Motor neuron (in vitro differentiated cells): Measurements from ENCODE around the gene CCDC85C. TPM values are rescaled to one million over a fixed set of nuclear protein-coding genes. Genes with fewer than 3 reads are reported as not detected.
"Not testable (repeated sequence)": the region's sequence is repeated elsewhere in the genome, so short reads cannot be mapped to it uniquely, and the experiment has no call there.

ENCODE experiments used
- ATAC-seq, 8 experiments: fragments of 200-7000 bp; cut with Tn5 transposase; replicated peaks in 6 of 8; 2 replicates each; pipeline ENCODE4 v1.8.0; 2021; ENCODE audit warnings: mild to moderate bottlenecking in 8 of 8, moderate library complexity in 8 of 8
- H3K27ac ChIP-seq, 2 donors: fragments of 250-450 bp; sonication (Bioruptor Pico); 2 replicates each; pipeline ENCODE4 v1.9.0; 2021; ENCODE audit warnings: antibody characterized with exemption in 2 of 2, mild to moderate bottlenecking in 2 of 2, moderate library complexity in 1 of 2
- H3K4me1 ChIP-seq, 2 donors: fragments of 250-450 bp; sonication (Bioruptor Pico); replicated peaks in 1 of 2; 2 replicates each; pipeline ENCODE4 v1.6.1; 2021; ENCODE audit warnings: antibody characterized with exemption in 2 of 2, mild to moderate bottlenecking in 2 of 2, moderate library complexity in 1 of 2
- H3K4me3 ChIP-seq, 5 donors: fragments of 250-450 bp; sonication (Bioruptor Pico); 2 replicates each; pipeline ENCODE4 v1.9.0; 2021; ENCODE audit warnings: antibody characterized with exemption in 5 of 5, mild to moderate bottlenecking in 5 of 5, moderate library complexity in 4 of 5
- WGBS, 10 experiments: fragments of 450-650 bp; shearing (Covaris generic); methylation state at CpG; one replicate each; pipeline ENCODE4 v1.0.0; 2022; 5-methylcytosine and 5-hydroxymethylcytosine counted together
- in situ Hi-C, 9 experiments: fragments of 400-800 bp; cut with MboI; loops; one replicate each; pipeline ENCODE4 v1.15.0; 2021; ENCODE audit warnings: low sequenced_read_pairs in 9 of 9, low pct_unique_long_range_greater_than_20kb in 2 of 9; ENCODE audit not compliant: unreplicated experiment in 9 of 9
- total RNA-seq, 8 experiments: library from RNA; unstranded; fragments of 300-600 nt; gene quantifications; 2 replicates each; pipeline versions ENCODE4 v1.2.3 to v1.2.4, GENCODE V29; 2022

The CCDC85C gene
- total RNA-seq, 8 experiments from 2014 or later, result 2.0 to 62.2 (median 18.8) TPM

- 73 to 100% (median 100%) methylated on average over 1 to 6 of the region's 6 CpGs; no CpG with 5 or more reads in 5 of the 10 experiments for WGBS, 10 experiments
- in situ Hi-C loops, result loop anchor here in 4 of 9 experiments (25.0 kb wide), 2 partner anchors 106 to 131 kb away; no protein-coding TSS in a partner anchor
- Histone ChIP-seq H3K4me3 (no peak overlapping the region), H3K4me1 (peaks cover 3 to 12% of the 10 kb centered on the region in 2 donors), H3K27ac (no peak overlapping the region)
- no peak for ATAC-seq
Observed at GRCh38 chr14:99643343-99643742, 39.3 kb upstream of the CCDC85C start.

- not testable (repeated sequence) for H3K27ac ChIP-seq, H3K4me1 ChIP-seq, H3K4me3 ChIP-seq
- WGBS, 10 experiments, result 63 to 100% (median 86%) methylated on average over 1 to 4 of the region's 5 CpGs; no CpG with 5 or more reads in 1 of the 10 experiments
- in situ Hi-C loops, result loop anchor here in 4 of 9 experiments (25.0 kb wide), 2 partner anchors 105 to 130 kb away; no protein-coding TSS in a partner anchor
- peak in 1 of 8 experiments; percentile 36 for ATAC-seq
Observed at GRCh38 chr14:99642771-99643170, 38.8 kb upstream of the CCDC85C start.

DNA sequence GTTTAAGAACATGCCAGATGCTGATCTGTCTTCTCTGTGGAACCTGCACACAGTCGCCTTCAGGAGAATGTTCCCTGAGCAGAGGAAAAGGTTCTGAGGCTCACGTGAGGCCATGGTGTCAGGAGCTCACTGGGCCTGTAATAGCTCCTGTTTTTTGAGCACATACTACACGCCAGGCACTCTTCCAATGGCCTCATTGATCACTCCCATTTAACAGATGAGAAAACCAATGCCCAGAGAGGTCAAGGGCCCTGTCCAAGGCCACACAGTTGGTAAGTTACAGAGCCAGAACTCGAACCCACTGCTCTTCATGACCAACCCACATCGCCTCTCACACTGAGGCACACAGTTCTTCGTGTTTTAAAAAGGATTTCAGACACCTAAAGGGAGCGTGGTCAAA, 33.6 kb upstream of the CCDC85C start:
- H3K4me1 ChIP-seq, result peaks cover 3 to 11% of the 10 kb centered on the region in 2 donors
- H3K27ac ChIP-seq, result no peak overlapping the region
- H3K4me3 ChIP-seq, result no peak overlapping the region
- ATAC-seq, result no peak
- 44 to 96% (median 73%) methylated on average over 1 to 6 of the region's 7 CpGs; no CpG with 5 or more reads in 2 of the 10 experiments for WGBS, 10 experiments
- in situ Hi-C loops, result loop anchor here in 7 of 9 experiments (10.0 to 25.0 kb wide), 4 partner anchors 100 to 125 kb away; no protein-coding TSS in a partner anchor

DNA sequence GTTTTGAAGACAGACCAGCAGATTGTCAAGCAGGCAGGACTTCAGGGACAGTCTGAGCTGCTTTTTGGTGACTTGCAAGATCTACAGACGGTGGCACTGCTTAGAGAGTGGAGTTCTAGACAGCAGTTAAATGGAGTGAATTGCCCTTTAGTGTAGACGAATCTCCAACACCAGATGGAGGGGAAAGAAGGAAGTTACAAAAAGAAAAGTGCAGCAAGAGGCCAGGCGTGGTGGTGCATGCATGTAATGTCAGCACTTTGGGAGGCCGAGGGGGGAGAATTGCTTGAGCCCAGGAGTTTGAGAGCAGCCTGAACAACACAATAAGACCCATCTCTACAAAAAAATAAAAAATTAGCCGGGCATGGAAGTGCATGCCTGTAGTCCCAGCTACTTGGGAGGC, 32.5 kb upstream of the CCDC85C start:
- Histone ChIP-seq H3K27ac (no peak overlapping the region), H3K4me3 (no peak overlapping the region), H3K4me1 (peaks cover 3 to 11% of the 10 kb centered on the region in 2 donors)
- in situ Hi-C loops, result loop anchor here in 7 of 9 experiments (10.0 to 25.0 kb wide), 4 partner anchors 99 to 124 kb away; no protein-coding TSS in a partner anchor
- no peak for ATAC-seq
- WGBS, 10 experiments, result 42 to 83% (median 62%) methylated on average over 1 to 5 of the region's 5 CpGs; no CpG with 5 or more reads in 1 of the 10 experiments

DNA sequence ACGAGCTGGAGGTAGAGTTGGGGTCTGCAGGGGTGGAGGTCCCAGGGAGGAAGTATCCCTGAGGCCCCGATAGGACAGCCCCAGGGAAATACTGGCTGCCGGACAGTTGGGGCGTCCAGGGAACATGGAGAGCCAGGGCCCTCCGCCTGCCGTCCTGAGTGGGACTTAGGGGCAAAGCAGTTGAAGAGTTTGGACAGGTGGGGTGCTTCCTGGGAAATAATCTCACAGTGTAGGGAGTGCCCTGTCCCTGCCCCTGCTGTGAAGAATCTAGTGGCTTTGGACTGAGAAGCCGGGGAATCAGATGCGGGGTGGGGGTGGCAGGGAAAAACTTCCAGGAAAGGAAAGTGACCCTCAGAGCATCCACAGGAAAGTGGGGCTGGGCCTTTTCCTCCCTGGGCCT, 31.1 kb upstream of the CCDC85C start:
- peaks cover 3 to 11% of the 10 kb centered on the region in 2 donors for H3K4me1 ChIP-seq
- no peak overlapping the region for H3K27ac ChIP-seq
- ATAC-seq, result no peak
- no peak overlapping the region for H3K4me3 ChIP-seq
- 100% methylated on average over 1 of the region's 8 CpGs; no CpG with 5 or more reads in 8 of the 10 experiments for WGBS, 10 experiments
- in situ Hi-C loops, result loop anchor here in 7 of 9 experiments (10.0 to 25.0 kb wide), 4 partner anchors 98 to 123 kb away; no protein-coding TSS in a partner anchor

DNA sequence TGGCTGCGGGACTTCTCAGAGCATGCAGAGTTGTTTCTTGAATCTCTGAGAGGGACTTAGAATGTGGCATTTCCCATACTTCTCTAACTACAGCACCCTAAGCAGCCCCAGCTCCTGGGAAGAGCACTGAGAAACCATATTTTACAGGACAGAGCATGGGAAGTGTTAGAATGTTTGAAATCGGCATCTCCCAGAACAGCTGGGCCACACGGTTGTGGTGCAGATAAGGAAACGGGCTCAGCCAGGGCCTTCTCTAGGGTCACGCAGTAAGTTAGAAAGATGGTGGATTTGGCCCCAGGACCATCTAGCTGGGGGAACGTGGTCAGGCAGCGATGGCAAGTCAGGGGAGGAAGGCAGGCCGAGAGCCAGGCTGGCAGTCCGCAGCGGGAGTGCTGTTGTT, 30.4 kb upstream of the CCDC85C start:
- H3K4me1 ChIP-seq, result peaks cover 5 to 11% of the 10 kb centered on the region in 2 donors
- H3K27ac ChIP-seq, result no peak overlapping the region
- no peak overlapping the region for H3K4me3 ChIP-seq
- 47 to 100% (median 75%) methylated on average over 1 to 7 of the region's 10 CpGs; no CpG with 5 or more reads in 3 of the 10 experiments for WGBS, 10 experiments
- in situ Hi-C loops, result loop anchor here in 7 of 9 experiments (10.0 to 25.0 kb wide), 4 partner anchors 97 to 122 kb away; no protein-coding TSS in a partner anchor
- no peak for ATAC-seq

DNA sequence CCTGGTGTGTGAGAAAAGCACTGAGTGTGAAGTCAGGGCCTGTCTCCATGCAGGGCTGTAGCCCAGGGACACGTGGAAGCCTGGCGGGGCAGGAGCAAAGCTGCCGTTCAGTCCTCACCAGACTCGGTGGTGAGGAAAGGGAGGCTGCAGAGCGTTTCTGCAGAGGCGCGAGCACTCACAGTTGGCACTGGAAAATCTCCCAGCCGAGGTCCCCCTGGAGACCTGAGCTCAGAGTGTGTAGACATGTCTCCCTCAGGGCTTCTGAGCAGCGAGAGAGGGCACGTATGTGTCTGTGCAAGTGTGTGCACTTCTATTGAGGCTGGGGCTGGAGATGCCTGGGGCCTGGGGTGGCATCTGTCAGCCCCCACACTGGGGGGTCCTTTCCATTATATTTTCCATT, 29.9 kb upstream of the CCDC85C start:
- no peak overlapping the region for H3K4me3 ChIP-seq
- no peak overlapping the region for H3K27ac ChIP-seq
- WGBS, 10 experiments, result 53 to 90% (median 73%) methylated on average over 2 to 5 of the region's 10 CpGs; no CpG with 5 or more reads in 6 of the 10 experiments
- H3K4me1 ChIP-seq, result peaks cover 5 to 14% of the 10 kb centered on the region in 2 donors
- in situ Hi-C loops, result loop anchor here in 7 of 9 experiments (10.0 to 25.0 kb wide), 4 partner anchors 97 to 122 kb away; no protein-coding TSS in a partner anchor
- ATAC-seq, result peak in 3 of 8 experiments; percentile 12 to 51 (median 14)

GRCh38 chr14:99633141-99633540, 29.1 kb upstream of the CCDC85C start:
- H3K4me1 ChIP-seq, result peaks cover 5 to 15% of the 10 kb centered on the region in 2 donors
- H3K4me3 ChIP-seq, result no peak overlapping the region
- no peak for ATAC-seq
- H3K27ac ChIP-seq, result no peak overlapping the region
- 60 to 100% methylated on average over 1 of the region's 3 CpGs; no CpG with 5 or more reads in 8 of the 10 experiments for WGBS, 10 experiments
- in situ Hi-C loops, result loop anchor here in 7 of 9 experiments (10.0 to 25.0 kb wide), 4 partner anchors 96 to 121 kb away; no protein-coding TSS in a partner anchor

GRCh38 chr14:99632410-99633035, 28.5 kb upstream of the CCDC85C start:
- 26 to 96% (median 83%) methylated on average over 1 to 6 of the region's 9 CpGs; no CpG with 5 or more reads in 3 of the 10 experiments for WGBS, 10 experiments
- in situ Hi-C loops, result loop anchor here in 7 of 9 experiments (10.0 to 25.0 kb wide), 4 partner anchors 95 to 120 kb away; no protein-coding TSS in a partner anchor
- H3K4me1 ChIP-seq, result peaks cover 10 to 17% of the 10 kb centered on the region in 2 donors
- ATAC-seq, result peak in 2 of 8 experiments; percentile 7 to 46
- H3K27ac ChIP-seq, result no peak overlapping the region
- H3K4me3 ChIP-seq, result no peak overlapping the region

DNA sequence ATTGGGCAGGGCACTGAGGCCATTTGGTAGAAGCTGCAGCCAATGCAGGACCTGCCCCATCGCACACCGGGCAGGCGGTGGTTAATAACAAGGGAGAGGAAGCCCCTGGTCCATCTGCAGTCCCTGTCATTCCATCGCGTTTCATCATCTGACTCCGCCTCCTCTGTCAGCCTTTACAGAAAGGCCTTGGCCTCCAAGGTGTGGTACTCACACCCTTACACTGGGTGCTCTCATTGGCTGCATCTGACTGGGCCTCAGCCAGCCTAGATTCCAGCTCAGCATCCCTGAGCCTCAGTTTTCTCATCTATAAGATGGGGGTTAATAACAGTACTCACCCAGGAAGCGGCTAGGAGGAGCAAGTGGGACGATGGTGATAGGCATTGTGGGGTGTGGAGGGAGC, 26.2 kb upstream of the CCDC85C start:
- 78 to 100% (median 80%) methylated on average over 1 to 4 of the region's 8 CpGs; no CpG with 5 or more reads in 4 of the 10 experiments for WGBS, 10 experiments
- Histone ChIP-seq H3K4me1 (peaks cover 16 to 25% of the 10 kb centered on the region in 2 donors), H3K4me3 (no peak overlapping the region), H3K27ac (no peak overlapping the region)
- in situ Hi-C loops, result loop anchor here in 7 of 9 experiments (10.0 to 25.0 kb wide), 4 partner anchors 93 to 118 kb away; no protein-coding TSS in a partner anchor
- peak in 4 of 8 experiments; percentile 25 to 60 (median 37) for ATAC-seq

DNA sequence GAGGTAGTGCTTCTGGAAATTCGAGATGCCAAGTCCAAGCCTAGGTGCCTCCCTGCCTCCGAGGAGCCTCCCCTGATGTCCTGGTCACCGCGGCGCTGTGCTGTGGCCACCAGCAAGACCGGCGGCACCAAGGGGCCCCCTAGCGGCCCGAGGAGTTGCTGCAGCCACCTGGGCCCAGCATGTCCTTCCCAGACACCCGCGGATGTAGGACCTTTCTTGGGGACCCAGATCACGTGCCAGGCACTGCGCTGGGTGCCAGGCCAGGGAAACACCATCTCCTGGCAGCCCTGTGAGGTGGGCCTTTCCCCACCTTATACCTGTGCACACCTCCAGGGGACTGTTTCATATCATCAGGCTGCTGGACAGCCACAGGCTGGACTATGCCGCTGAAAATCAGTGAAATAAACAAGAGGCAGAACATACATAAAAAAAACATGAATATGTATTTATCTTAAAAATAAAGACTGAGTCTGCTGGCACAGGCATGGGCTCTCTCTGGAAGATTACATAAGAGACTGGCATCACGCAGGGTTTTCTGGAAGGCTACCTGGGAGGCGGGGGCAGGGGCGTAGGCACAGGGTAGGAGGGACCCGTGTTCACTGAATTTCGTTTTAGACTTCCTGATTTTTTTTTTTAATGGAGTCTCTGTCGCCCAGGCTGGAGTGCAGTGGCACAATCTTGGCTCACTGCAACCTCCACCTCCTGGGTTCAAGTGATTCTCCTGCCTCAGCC, 25.0 kb upstream of the CCDC85C start:
- WGBS, 10 experiments, result 0 to 100% (median 36%) methylated on average over 1 to 7 of the region's 20 CpGs; no CpG with 5 or more reads in 2 of the 10 experiments
- in situ Hi-C loops, result loop anchor here in 4 of 9 experiments (25.0 kb wide), 2 partner anchors 92 to 117 kb away; no protein-coding TSS in a partner anchor
- no peak overlapping the region for H3K27ac ChIP-seq
- peaks cover 16 to 23% of the 10 kb centered on the region in 2 donors for H3K4me1 ChIP-seq
- ATAC-seq, result peak; percentile 88 to 98 (median 94)
- no peak overlapping the region for H3K4me3 ChIP-seq
